HG02852 (cell line): ENCODE measurements around the gene TMEM97.

Experiments used
- ATAC-seq: cut with Tn5 transposase; IDR thresholded peaks from one replicate; pipeline ENCODE4 v1.9.1; 2021; ENCODE audit warnings: mild to moderate bottlenecking, moderate library complexity; ENCODE audit not compliant: unreplicated experiment

TMEM97 gene

DNA sequence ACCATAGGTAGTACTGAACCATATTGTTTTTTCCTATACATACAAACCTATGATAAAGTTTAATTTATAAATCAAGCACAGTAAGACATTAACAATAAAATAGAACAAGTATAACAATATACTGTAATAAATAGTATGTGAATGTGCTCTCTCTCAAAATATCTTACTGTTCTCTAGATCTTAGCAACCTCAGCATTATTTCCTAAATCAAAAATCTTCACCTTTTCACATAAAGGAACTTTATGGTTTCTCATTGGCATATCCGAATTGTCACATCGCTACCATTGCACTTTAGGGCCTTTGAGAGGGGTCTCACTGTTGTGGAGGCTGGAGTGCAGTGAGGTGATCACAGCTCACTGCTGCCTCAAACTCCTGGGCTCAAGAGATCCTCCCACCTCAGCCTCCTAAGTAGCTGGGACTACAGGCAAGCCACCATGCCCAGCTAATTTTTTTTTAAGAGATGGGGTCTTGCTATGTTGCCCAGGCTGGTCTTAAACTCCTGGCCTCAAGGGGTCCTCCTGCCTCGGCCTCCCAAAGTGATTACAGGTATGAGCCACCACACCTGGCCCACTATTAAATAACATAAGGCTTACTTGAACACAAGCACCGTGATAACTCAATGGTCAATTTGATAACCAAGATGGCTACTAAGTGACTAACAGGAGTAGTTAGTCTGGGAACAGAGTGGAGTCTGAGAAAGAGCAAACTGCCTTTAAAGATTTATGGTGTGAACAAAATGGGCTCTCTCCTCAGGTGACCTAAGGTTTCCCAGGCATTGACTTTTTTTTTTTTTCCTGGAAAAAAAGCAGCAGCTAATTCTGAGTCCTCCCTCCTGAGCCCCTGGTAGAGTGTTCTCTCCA lies 2.9 kb upstream of the TMEM97 start:
- ATAC-seq = no peak

DNA sequence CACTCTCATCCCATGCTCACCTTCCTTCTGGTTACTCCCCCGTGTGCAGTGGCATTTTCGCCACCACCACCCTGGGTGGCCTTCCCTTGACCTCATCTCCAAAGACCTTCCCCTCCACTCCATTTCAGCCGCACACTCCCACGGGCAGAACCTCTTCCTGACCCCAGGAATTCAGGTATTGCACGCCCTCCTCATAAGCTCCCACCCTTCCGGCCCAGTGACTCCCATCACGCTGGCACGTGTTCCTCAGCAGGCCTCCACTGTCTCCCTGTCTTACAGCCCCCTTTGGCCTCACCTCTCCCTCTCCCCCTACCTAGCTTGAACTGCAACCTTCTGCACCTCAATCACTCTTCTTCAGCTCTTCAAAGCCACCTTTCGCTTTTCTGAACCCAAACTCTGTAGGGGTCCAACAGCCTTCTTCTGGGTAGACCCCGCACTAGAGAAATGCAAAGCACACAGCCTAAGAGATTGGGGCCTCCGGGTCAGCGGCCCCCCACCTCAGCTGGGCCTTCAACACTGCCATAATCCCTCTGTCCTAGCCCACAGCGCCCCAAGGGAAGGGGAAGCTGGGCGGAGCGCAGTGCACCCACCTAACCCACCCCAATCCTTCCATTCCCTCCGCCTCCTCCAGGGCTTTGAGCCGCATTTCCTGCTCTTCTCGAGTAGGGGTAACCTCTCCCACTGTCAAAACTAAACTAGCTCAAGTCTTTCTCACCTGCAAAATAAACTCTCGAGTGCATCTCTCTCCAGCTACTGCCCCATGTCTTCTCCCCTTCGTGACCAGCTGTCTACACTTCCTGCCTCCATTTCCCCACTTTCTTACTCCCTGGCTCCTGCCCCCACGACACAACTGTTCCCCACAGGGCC lies 1.7 kb upstream of the TMEM97 start:
- ATAC-seq = no peak

DNA sequence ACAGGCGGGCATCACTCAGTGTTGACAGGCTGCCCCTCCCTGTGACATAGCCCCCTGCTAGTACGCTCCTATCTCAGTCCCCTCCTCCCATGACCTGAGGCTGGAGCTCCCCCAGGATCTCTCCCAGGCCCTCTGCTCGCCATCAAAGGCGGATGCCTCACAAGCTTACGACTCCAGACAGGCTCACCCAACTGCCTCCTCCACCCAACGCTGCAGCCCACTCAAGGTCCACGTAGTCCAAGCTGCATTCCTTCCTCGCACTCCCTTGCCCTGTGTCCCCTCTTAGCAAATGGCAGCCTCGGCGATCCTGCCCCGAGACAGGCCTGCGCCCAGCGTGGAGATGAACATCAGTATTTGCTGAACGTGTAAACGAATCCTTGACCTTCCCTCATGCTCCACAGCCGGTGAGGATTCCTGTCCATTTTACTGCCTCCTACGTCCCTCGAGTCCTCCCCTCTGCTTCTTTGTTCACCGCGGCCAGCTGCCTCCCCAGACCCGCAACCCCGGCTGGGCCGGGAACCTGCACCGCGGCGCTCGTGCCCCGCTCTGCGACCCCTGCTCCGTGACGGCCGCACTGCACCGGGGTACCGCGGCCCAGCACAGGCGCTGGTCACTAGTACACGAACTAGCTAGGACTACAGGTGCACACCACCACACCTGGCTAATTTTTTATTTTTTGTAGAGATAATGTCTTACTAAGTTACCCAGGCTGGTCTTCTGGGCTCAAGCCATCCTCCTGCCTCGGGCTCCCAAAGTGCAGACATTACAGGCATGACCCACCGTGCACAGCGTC lies 838 bp upstream of the TMEM97 start:
- ATAC-seq = peak; percentile 6

DNA sequence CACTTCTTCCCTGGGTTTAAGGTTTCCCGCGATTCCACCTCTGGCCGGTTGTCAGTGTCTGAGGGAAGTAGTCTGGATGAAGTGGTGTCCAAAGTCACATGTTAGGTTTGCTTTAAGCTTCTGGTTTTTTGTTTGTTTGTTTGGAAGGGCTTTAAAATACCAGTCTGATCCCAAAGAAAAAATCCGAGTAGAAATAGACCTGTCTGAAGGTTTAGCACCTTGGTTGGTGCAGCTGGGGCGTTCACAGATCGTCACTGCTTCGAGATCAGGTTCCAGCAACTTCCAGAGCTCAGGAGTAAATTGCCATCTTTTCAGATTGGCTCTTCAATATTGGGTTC lies 567 bp downstream of the TMEM97 start:
- no peak for ATAC-seq

DNA sequence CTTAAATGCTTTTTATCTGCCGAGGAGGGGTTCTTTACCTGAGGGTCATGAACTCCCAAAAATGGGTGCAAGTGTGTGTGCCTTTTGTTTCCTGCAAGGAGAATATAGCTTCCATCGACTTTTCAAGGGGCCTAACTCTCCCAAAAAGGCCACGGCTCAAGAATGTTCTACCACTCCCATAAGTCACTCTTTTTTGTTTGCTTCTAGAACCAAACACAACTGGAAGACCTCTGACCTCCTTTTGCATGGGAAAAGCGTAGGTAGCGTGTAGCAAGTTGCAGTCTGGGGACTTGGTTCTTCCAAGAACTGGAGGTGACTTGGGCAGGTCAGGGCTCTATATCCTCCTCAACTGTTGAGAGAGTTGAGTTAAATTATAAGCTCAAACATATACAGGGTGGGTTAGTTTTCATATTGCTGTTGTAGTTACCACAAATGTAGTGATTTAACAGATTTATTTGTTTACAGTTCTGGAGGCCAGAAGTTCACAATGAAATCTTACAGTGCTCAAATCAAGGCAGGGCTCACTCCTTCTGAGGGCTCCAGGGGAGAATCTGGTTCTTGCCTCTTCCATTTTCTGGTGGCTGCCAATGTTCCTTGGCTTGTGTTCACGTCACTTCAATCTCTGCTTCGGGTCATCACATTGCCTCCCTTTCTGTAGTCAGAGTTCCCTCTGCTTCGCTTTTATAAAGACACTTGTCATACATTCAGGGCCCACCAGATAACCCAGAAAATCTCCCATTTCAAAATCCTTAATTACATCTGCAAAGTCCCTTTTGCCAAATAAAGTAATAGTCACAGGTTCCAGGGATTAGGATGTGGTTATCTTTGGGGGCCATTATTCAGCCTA lies 1.4 kb downstream of the TMEM97 start:
- no peak for ATAC-seq

DNA sequence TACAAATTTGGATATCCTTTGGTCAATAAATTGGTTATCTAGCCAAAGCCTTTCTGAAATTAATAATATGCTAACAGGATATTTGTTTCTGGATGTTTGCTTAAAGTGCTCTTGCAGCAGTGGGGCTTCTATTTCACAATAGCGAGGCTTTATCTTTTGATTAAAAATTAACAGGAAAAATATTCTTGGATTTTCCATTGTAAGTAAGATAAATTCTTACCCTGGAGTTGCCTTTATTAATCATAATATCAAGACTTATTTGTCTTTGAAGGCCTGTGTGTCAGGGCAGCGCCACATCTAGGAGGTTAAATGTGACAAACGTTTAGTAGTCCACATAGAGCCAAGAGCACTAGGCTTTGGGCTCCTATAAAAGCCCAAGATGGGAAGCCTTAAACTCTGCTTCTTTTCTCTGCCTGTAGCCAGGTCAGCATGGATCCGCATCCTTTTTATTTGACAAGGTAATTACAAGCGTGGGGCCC lies 5.3 kb downstream of the TMEM97 start:
- ATAC-seq = no peak

DNA sequence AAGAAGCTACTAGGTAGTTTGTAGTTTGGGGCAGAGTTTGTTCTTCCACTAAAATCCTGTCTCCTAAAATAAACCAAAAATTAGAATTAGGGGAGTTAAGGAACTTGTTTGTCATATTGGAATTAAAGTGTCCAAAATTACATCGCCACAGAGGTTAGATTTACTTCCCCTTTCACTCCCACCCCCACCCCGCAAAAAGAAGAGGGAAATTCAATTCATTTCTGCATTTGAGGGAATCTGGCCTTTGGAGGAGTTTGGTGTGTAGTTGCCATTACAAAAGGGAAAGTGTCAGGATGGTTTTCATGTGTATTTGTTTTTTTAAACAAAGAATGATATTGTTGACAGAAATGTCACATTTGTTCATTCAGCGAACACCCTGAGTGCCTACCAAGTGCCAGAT lies 5.8 kb downstream of the TMEM97 start:
- no peak for ATAC-seq

DNA sequence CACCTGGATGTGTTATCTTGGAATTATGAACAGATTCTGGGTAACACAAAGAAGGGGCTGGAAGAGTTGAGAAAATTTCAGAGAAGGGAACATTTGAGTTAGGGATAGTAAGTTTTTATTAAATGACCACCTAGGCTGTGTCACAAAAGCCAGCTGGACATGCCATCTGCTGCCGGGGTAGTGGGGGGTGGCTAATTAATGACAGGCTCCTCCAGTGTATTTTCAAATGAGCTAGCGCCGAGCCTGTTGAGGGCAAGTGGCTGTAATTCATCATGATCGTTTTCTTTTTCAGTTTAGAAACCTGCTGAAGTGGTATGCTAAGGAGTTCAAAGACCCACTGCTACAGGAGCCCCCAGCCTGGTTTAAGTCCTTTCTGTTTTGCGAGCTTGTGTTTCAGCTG lies 6.2 kb downstream of the TMEM97 start:
- no peak for ATAC-seq

DNA sequence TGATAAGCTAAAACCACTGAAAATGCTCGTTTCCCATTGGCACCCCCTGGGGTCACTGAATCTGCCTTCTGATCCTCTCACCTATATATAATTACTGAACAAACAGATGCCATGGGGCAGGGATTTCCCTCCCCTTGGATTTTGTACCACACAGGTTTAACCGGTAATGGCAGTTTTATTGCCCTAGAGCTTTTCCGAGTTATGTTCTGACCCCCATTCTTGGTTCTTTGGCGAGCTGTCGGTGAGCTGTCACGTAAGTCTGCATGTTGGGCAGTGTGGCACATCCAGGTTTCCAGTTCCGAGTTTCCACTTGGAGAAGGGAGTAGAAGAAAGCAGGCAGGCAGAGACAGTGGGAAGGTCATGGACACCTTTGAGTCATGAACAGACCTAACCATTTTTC lies 7.1 kb downstream of the TMEM97 start:
- ATAC-seq = no peak

DNA sequence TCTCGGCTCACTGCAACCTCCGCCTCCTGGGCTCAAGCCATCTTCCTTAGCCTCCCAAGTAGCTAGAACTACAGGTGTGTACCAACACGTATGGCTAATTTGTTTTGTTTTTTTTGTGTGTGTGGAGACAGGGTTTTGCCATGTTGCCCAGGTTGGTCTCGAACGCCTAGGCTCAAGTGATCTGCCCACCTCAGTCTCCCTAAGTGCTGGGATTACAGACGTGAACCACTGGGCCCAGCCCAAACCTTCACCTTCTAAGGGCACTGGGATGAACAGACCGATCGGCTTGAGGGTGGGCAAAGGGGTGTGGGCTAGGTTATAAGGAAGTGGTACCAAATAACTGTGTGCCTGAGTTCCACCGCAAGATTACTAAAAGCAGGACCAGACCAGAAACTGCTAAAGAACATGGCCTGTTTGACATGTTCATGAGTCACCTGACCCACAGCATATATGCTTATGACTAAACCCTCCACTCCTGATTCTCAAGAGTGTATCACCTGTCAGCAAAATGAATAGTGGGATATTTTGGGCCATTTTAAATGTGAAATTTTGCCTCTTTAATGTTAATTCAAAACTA lies 8.1 kb downstream of the TMEM97 start:
- peak; percentile 43 for ATAC-seq

DNA sequence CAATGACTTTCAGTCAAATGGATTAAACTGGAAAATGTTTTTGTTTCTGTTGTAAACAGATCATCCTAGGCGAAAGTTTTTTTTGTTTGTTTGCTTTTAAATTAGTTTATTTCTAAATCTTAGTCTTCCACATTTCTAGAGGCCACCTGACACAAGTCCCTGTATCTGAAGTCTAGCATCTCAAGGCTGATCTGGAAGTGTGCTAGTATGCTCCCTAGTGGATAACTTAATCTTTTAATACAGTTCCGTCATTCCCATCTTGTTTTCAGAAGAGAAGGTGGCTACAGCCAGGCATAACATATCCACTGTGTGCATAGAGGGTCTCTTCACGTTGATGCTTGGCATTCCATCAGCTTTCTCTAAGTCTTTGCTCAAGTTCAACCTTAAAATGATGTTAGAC lies 8.7 kb downstream of the TMEM97 start:
- ATAC-seq = no peak

DNA sequence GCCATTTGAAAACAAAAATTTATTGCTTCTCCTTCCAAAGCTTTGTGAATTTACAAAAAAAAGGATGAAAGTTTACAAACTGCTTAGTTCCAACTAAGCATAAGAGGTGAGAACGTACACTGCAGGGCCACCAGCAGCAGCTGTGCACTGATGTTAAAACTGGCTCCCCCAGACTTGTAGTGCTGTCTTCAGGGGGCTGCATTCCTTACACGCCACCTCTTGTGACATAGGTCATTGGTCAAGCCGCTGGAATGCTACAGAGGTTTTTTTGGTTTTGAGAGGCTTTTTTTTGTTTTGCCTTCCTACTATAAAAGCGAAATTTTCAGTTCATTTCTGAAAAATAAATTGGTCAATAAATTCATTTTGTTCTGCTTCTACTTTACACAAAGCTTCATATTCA lies 9.3 kb downstream of the TMEM97 start:
- no peak for ATAC-seq

DNA sequence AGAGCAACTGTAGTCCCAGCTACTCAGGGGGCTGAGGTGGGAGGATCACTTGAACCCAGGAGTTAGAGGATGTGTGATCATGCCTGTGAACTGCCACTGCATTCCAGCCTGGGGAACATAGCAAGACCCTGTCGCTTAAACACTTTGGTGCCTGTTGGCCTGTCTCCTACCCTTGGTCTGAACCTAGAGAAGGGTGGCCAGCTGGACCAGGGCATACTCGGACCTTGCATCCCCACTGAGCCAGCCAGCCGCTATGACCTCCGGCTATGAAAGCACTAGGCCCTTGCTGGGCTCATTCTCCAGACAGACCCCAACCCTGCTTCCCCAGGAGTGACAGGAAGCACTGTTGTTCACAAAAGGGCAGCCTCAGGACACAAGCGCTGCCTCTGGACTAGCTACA lies 11.7 kb downstream of the TMEM97 start:
- no peak for ATAC-seq

DNA sequence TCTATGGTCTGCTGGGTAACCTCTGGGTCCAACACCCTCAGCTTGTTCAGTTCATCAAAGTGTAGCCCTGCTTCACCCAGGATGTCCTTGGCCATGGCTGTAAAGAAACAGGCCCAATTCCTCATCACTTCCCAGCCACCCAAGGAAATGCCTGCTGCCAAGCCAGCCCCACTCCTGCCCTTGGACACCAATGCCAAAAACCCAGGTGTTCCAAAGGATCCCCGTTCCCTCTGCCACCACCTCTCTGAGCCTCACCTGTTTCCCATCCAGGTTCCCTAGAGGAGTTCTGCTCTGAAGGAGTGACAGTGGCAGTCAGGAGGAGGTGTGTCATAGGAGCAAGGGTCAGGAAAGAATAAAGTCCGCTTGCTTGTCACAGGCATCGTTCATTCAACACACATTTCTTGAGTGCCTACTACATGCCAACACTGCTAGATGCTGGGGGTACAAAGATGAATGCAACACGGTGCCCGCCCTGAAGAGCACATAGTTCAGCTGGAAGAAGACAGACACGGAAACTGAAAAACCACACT lies 13.0 kb downstream of the TMEM97 start:
- ATAC-seq = no peak

DNA sequence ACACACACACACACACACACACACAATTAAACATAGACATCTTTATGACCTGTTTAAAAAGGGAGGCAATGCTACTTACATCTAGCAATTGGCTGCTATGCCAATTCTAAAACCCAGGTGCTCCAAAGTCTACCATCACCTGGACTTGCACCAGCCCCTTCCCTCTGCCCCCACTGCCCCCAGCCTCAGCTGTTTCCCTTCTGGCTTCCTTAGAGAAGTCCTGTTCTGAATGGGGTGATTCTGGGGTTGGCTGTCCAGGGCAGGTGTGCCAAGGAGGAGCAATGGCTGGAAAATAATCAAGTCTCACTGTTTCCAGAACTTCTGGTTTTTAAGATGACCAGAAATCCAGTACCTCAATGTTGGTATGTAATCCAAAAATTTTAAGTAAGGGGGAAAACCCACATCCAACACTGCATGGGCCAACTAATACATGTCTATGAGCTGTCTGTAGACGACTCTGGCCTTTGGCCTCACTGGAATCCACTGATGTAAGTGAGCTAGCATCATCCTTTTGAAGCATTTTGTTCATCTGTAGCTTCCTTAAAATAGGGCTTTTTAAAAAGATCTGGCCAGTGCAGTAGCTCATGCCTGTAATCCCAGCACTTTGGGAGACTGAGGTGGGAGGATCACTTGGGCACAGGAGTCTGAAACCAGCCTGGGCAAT lies 14.2 kb downstream of the TMEM97 start:
- no peak for ATAC-seq

DNA sequence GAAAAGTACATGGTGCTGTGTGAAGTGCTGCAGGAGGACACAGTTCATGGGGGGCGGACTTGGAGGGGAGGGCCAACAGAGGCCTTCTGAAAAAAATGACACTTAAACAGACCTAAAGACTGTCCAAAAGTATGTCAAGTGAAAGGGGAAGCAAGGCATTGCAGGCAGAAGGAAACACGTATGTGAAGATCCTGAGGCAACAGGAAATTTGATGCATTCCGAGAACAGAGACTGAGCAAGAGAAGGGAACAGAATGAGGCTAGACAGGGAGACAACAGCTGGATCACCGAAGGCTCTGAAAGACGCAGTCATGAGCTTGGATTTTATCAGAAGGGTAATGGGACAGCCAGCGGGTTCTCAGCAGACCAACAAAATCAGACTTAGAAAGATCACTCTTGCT lies 15.2 kb downstream of the TMEM97 start:
- ATAC-seq = no peak

DNA sequence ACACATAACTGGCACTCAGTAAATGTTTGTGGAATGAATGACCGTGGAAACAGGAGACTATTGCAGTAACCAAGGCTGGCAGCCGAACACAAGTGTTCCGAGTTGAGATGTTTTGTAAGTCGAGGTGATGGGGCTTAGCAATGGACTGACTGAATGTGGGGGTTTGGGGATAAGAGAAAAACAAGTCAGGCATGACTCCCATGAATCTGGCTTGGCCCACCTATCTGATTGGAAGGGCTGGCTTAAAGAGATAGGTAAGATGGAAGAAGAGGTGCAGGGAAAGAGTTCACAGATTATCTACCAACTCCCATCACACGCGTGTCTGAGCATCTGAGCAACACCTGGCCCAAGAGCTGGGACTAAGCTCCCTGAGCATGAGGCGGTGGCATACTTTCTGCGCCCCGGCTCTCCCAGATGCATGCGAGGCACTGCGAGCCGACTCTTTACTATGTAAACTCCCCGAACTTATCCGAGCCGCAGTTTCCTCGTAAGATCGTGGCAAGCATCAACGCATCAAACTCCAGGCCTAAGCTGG lies 15.7 kb downstream of the TMEM97 start:
- no peak for ATAC-seq

DNA sequence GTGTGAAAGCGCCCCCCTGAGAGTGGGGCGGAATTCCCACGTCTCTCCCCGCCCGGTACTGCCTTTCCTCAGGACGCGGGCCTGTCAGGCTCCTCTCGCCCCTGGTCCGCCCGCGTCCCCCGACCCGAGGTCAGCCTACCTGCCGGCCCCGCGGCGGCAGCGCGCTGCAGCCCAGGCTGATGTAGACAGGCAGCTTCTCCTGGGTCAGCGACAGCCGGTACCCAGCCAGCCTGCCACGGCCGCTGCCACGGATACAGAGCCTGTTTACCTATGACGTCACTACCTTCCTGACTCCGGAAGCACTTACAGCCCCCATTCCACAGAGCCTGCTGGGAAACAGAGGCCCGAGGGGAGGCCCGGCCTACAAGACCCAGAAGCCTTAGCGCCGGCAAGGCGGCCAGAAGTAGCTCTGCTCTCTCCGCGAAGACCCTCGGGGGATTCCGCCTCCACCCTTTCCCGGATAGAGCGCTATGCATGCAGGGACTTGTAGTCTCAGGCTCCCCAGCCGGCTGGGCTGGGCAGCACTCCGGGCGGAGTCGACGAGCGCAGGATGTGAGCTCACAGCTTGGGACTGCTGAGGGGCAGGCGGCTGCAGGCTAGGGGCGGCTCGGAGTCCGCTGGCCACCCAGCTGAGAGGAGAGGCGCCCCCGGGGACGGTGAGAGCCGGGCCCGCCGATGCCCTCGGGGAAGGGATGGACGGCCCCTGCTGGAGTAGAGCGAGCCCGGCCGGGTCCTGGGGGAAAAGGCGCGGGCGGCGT lies 16.4 kb downstream of the TMEM97 start, which contains the start of the genes IFT20 and TNFAIP1:
Gene IFT20, minus strand, starts transcription at position 272 of the 758 bp plus-strand sequence. CDS start 3,487 bp downstream, outside the sequence.
Gene TNFAIP1, plus strand, starts transcription at position 561 of the 758 bp plus-strand sequence. CDS start 3,761 bp downstream, outside the sequence.
- ATAC-seq = peak; percentile 96
